Parietal lobe (tissue), 1 donor: ENCODE results near the gene NOLC1. TPM values are rescaled to one million over a fixed set of nuclear protein-coding genes. Genes with fewer than 3 reads are reported as not detected.

Experiments
- total RNA-seq: library from RNA; depleted of rRNA; stranded (reverse); fragments of >200 nt; gene quantifications from one replicate; pipeline ENCODE4 v1.2.3, GENCODE V29; 2014

NOLC1 gene
- total RNA-seq, result 32.6 TPM

DNA sequence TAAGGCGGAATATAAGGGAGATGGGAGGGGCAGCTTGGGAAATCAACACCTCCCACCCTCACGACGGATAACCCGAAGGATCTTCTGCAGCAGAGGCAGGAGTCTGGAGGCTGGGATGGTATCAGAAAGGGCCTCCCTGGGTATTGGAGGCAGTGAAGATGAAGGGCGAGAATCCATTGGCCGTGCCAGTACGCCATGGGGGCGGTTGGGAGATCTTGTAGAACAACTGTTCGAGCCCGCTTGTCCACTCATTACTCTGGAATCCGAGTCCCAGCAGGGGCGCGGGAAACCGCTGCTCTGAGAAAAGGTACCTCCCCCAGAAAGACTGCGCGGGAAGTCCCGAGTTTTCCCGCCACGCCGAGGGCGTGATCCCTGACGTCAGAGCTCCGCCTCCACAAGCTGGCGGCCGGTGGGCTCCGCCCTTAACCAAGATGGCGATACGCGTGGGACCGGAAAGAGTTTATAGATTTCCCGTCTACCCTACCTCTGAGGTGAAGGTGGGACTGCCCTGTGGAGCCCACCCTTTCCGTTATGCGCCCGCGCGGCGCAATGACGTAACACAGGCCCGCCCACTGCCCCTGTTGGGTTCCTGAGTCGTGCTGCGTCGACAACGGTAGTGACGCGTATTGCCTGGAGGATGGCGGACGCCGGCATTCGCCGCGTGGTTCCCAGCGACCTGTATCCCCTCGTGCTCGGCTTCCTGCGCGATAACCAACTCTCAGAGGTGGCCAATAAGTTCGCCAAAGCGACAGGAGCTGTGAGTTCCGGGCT, at the start of gene NOLC1:
NOLC1 (plus strand) TSS at position 616 of the 771 bp plus-strand sequence; CDS start at position 638, 22 bp downstream.

DNA sequence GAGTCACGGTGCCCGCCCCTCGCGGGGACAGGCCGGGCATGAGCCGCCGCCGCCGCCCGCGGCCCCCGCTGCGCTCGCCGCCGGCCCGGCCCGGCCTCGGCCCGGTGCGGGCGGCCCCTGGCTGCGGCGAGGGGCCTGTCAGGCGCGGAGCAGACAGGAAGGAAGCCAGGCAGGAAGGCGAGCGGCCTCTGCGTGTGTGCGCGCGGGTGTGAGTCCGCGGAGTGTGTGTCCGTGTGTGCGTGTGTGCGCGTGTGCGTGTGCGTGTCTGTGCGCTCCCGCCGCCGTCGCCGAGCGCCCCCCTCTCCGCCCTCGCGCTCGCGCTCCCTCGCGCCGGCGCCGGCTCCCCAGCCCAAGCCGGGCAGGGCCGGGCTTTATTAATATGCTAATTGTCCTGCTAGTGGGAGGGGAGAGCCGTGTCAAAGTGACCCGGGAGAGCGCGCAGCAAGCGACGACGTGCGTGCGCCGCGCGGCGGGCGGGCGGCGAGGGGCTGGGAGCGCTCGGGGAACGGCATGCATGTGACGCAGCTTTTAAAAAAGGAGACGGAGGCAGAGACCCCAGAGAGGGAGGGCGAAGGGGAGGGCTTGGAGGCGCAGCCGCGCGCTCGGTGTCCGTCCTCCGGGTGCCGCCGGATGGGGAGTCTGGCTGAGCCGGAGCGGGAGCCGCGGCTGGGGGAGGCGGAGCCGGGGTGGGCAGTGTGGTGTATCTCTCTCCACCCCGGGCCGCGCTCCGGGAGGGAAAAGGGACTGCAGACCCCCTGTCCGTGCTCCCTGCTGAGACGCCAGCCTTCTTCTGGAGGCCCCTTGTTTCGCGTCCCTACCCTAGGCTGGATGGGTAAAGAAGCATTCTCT, 31.8 kb upstream of the NOLC1 start, which contains the start of gene LDB1:
LDB1 (minus strand) TSS at position 227 of the 849 bp plus-strand sequence. CDS start 258 bp downstream, outside the sequence.

DNA sequence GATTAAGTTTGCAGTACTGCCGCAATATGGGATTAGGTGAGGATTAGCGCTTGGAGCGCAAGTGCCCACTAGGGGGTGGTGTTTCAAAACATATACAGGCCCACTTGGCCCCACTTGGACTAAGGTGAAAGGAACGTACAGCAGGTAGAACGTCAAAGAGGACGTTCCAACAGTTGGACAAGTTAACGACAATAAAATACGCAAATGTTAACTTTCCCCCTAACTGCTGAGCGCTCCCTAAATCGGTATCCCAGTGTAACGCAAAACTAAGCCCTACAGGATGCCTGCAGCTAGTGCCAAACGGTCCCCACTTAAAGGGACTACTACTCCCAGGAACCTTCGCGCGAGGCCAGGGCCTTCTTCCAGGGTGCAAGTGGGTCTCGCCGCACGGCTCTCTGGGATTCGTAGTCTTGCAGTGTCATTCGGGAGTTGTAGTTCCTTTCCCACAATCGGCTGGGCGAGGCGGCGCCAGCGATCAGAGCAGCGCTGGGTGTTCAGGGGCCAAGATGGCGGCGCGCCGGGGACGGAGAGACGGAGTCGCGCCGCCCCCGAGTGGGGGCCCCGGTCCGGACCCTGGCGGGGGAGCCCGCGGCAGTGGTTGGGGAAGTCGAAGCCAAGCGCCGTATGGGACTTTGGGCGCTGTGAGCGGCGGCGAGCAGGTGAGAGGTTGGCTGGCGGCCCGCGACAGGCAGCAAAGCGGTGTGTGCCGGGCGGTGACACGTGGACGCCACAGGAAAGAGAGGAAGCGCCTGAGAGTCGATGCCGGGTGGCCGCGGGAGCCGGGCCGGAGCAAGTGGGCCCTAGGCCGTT, 19.4 kb upstream of the NOLC1 start, which contains the start of gene PPRC1:
PPRC1 (plus strand) TSS at position 478 of the 810 bp plus-strand sequence; CDS start at position 507, 29 bp downstream.

Other genes with a start within 250 kb of the NOLC1 start
- gene ARMH3, start 96.2 kb upstream of the NOLC1 start, total RNA-seq, result 27.5 TPM
- gene HPS6, start 87.0 kb upstream of the NOLC1 start, total RNA-seq, result 15.0 TPM
- 103 TPM for gene LDB1, start 32.0 kb upstream of the NOLC1 start, total RNA-seq
- 21.6 TPM for gene PPRC1, start 19.3 kb upstream of the NOLC1 start, total RNA-seq
- not detected for gene ELOVL3, start 73.9 kb downstream of the NOLC1 start, total RNA-seq
- not detected for gene PITX3, start 89.1 kb downstream of the NOLC1 start, total RNA-seq
- 35.4 TPM for gene GBF1, start 93.1 kb downstream of the NOLC1 start, total RNA-seq
- 1.6 TPM for gene NFKB2, start 243.3 kb downstream of the NOLC1 start, total RNA-seq